Smooth muscle cell (in vitro differentiated cells): Measurements from ENCODE around the gene IDH2. TPM values are rescaled to one million over a fixed set of nuclear protein-coding genes. Genes with fewer than 3 reads are reported as not detected.

Source experiments
- DNase-seq: peaks from one replicate; lab custom pipeline; 2025; ENCODE audit not compliant: unreplicated experiment; lab: John Stamatoyannopoulos, UW
- H2AFZ ChIP-seq: fragments of 200-600 bp; sonication (generic); 2 replicates; pipeline ENCODE4 v1.6.0; 2016; ENCODE audit warnings: antibody characterized with exemption, low read depth, mild to moderate bottlenecking
- H3F3A ChIP-seq: fragments of 200-600 bp; sonication (generic); 2 replicates; pipeline ENCODE4 v1.6.0; 2017; ENCODE audit warnings: antibody characterized with exemption, low read depth
- H3K27ac ChIP-seq: fragments of 200-600 bp; sonication (generic); 2 replicates; pipeline ENCODE4 v1.5.1; 2016; ENCODE audit warnings: low read depth, mild to moderate bottlenecking
- H3K27me3 ChIP-seq: fragments of 200-600 bp; sonication (generic); 2 replicates; pipeline ENCODE4 v1.6.1; 2016; ENCODE audit warnings: low read depth, mild to moderate bottlenecking
- H3K36me3 ChIP-seq: fragments of 200-600 bp; sonication (generic); 2 replicates; pipeline ENCODE4 v1.5.1; 2016; ENCODE audit warnings: low read depth
- H3K4me1 ChIP-seq: fragments of 200-600 bp; sonication (generic); 2 replicates; pipeline ENCODE4 v1.5.1; 2016; ENCODE audit warnings: low read depth
- H3K4me2 ChIP-seq: fragments of 200-600 bp; sonication (generic); 2 replicates; pipeline ENCODE4 v1.6.0; 2016; ENCODE audit warnings: mild to moderate bottlenecking
- H3K4me3 ChIP-seq: fragments of 200-600 bp; sonication (generic); 2 replicates; pipeline ENCODE4 v1.5.1; 2016; ENCODE audit warnings: mild to moderate bottlenecking
- H3K79me2 ChIP-seq: fragments of 200-600 bp; sonication (generic); 2 replicates; pipeline ENCODE4 v1.6.0; 2016; ENCODE audit warnings: low read depth, mild to moderate bottlenecking
- H3K9ac ChIP-seq: fragments of 200-600 bp; sonication (generic); 2 replicates; pipeline ENCODE4 v1.6.0; 2016; ENCODE audit warnings: low read depth
- H3K9me3 ChIP-seq: fragments of 200-600 bp; sonication (generic); replicated peaks from 2 replicates; pipeline ENCODE4 v1.5.1; 2016; ENCODE audit warnings: low read depth
- H4K20me1 ChIP-seq: fragments of 200-600 bp; sonication (generic); 2 replicates; pipeline ENCODE4 v1.6.0; 2016; ENCODE audit warnings: low read depth
- WGBS: methylation state at CpG from one replicate; pipeline ENCODE4 v1.1.7; 2016; ENCODE audit warnings: low lambda C conversion rate; 5-methylcytosine and 5-hydroxymethylcytosine counted together
- polyA plus RNA-seq: library from polyadenylated mRNA; unstranded; fragments of >200 nt; fragmentation: Nextera tagmentation; extraction: Ambion mirVana; gene quantifications from 2 replicates; pipeline ENCODE4 v1.2.1, GENCODE V29; 2016
- total RNA-seq: library from RNA; depleted of rRNA; stranded (reverse); fragments of >200 nt; gene quantifications from 2 replicates; pipeline ENCODE4 v1.2.3, GENCODE V29; 2014
- TF ChIP-seq, protein P1 (sequence below): fragments of 200-600 bp; sonication (generic); IDR thresholded peaks from 2 replicates; pipeline ENCODE4 v1.5.1; 2017; ENCODE audit warnings: borderline replicate concordance, mild to moderate bottlenecking, antibody characterized with exemption; ENCODE audit not compliant: insufficient read depth, poor library complexity, severe bottlenecking

Gene IDH2
- total and polyA plus RNA-seq, 2 experiments from 2014 or later: 67.9 to 278 TPM

DNA sequence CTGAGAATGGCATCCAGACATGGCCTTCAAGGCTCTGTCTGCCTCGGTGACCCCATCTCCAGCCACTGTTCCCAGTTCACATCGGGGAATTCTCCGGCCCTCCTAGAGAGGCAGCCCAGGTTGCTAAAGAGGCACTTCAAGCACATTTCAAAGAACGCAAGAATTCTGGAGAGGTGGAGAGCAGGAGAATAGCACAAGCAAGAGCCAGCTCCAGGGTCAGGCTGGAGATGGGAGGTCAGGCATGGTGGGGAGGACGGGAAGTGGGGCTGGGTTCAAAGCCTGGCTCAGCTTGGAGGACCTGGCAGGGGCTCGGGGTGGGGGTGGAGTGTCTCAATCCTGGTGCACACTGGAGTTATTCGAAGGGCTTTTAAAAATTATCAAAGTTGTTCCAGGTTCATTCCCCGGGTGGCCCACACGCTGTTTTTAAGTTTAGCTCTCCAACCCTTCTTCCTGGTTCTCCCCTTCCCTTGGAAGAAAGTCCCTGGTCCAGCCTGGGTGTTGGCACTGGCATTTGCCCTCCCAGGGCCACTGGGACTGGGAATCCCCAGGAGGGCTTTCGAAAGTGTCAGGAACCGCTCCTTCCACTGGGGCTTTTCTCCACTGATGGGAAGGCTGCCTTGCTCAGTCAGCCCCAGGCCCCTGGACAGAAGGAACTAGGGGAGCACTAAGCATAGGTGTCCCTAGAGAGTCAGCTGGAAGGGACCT, 65.3 kb downstream of the IDH2 start:
- WGBS: 91% methylated on average over 11 of the region's 11 CpGs
- Histone ChIP-seq H3K79me2 (peaks cover 42% of the 10 kb centered on the region), H3K4me1 (peaks cover 45% of the 10 kb centered on the region), H3K27ac (peak overlapping the region; percentile 33), H3K27me3 (no peaks in the 10 kb centered on the region), H3F3A (no peaks in the 10 kb centered on the region), H3K9me3 (no peaks in the 10 kb centered on the region), H3K36me3 (no peaks in the 10 kb centered on the region), H3K4me2 (no peak overlapping the region), H4K20me1 (peaks cover 36% of the 10 kb centered on the region), H2AFZ (no peak overlapping the region), H3K9ac (no peak overlapping the region), H3K4me3 (no peak overlapping the region)
- TF ChIP-seq, protein P1, sequence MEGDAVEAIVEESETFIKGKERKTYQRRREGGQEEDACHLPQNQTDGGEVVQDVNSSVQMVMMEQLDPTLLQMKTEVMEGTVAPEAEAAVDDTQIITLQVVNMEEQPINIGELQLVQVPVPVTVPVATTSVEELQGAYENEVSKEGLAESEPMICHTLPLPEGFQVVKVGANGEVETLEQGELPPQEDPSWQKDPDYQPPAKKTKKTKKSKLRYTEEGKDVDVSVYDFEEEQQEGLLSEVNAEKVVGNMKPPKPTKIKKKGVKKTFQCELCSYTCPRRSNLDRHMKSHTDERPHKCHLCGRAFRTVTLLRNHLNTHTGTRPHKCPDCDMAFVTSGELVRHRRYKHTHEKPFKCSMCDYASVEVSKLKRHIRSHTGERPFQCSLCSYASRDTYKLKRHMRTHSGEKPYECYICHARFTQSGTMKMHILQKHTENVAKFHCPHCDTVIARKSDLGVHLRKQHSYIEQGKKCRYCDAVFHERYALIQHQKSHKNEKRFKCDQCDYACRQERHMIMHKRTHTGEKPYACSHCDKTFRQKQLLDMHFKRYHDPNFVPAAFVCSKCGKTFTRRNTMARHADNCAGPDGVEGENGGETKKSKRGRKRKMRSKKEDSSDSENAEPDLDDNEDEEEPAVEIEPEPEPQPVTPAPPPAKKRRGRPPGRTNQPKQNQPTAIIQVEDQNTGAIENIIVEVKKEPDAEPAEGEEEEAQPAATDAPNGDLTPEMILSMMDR: no peak
- no peak for DNase-seq

DNA sequence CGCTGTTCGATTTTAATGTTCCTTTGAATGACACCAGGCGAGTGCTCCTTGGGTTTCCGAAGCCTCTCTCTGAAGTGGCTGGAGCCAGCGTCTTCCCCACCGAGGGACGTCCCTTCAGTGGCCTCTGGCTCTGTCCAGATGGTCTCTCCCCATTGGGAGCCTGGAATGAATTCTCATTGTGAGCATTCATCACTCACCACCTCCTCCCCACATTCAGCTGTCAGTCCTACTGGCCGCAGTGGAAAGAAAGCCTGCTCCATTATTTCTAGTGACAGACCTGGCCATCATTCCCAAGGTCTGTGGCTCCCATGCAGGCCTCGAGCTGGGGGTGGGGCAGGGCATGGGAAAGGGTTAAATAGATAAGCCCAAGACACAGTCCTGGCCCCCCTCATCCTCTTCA, 65.9 kb downstream of the IDH2 start:
- H3F3A ChIP-seq: no peaks in the 10 kb centered on the region
- H3K36me3 ChIP-seq: no peaks in the 10 kb centered on the region
- no peaks in the 10 kb centered on the region for H3K27me3 ChIP-seq
- DNase-seq: no peak
- H3K4me3 ChIP-seq: no peak overlapping the region
- no peak overlapping the region for H3K27ac ChIP-seq
- H3K9ac ChIP-seq: no peak overlapping the region
- H3K4me2 ChIP-seq: no peak overlapping the region
- 78% methylated on average over 9 of the region's 9 CpGs for WGBS
- no peak overlapping the region for H2AFZ ChIP-seq
- H4K20me1 ChIP-seq: peaks cover 39% of the 10 kb centered on the region
- H3K79me2 ChIP-seq: peaks cover 43% of the 10 kb centered on the region
- H3K9me3 ChIP-seq: no peaks in the 10 kb centered on the region
- TF ChIP-seq, protein P1: no peak
- H3K4me1 ChIP-seq: peaks cover 41% of the 10 kb centered on the region

DNA sequence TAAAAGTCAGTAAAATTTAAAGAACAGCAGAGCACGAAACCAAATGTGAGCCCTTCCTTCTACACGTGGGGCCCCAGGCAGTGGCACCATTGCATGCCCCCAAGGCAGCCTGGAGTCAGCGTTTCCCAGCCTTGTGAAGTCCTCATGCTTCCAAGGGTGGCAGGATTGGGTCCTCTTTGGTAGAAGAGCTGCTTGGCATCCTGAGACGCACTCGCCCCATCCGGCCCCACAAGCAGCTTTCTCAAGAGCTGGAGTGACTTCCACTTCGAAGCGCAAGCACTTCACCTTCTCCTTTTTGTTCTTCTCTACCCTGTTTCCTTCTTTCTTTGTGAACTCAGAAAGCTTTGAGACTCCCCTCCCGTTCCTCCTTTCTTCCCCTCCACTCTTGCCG, 66.4 kb downstream of the IDH2 start:
- no peaks in the 10 kb centered on the region for H3F3A ChIP-seq
- peaks cover 39% of the 10 kb centered on the region for H3K79me2 ChIP-seq
- WGBS: 84% methylated on average over 8 of the region's 10 CpGs
- TF ChIP-seq, protein P1: no peak
- no peak overlapping the region for H3K4me3 ChIP-seq
- H3K27me3 ChIP-seq: no peaks in the 10 kb centered on the region
- H3K27ac ChIP-seq: peak overlapping the region; percentile 75
- H3K36me3 ChIP-seq: no peaks in the 10 kb centered on the region
- peaks cover 44% of the 10 kb centered on the region for H4K20me1 ChIP-seq
- peak overlapping the region; percentile 55 for H3K4me2 ChIP-seq
- H3K4me1 ChIP-seq: peaks cover 36% of the 10 kb centered on the region
- no peak overlapping the region for H3K9ac ChIP-seq
- DNase-seq: no peak
- H3K9me3 ChIP-seq: no peaks in the 10 kb centered on the region
- H2AFZ ChIP-seq: no peak overlapping the region
